Prostate gland (tissue), 2 donors: ENCODE data around the gene GRID2. TPM values are rescaled to one million over a fixed set of nuclear protein-coding genes. Genes with fewer than 3 reads are reported as not detected.

Source experiments
- DNase-seq: peaks from one replicate; pipeline ENCODE4 v3.0.0-alpha.2; 2019; ENCODE audit warnings: low spot score
- H3K27ac ChIP-seq, 2 donors: fragments of 200-600 bp; sonication (generic); 2 replicates each; pipeline ENCODE4 v1.5.1; 2017 to 2019
- H3K27me3 ChIP-seq: fragments of 200-600 bp; sonication (generic); replicated peaks from 2 replicates; pipeline ENCODE4 v1.5.1; 2019; ENCODE audit not compliant: insufficient read depth
- H3K36me3 ChIP-seq, 2 donors: fragments of 200-600 bp; sonication (generic); 1 replicate in 1 of 2; 2 replicates in 1 of 2; pipeline versions ENCODE4 v1.5.1 to v1.8.1; 2017 to 2019
- H3K4me1 ChIP-seq: fragments of 200-600 bp; sonication (generic); replicated peaks from 2 replicates; pipeline ENCODE4 v1.5.1; 2019
- H3K4me3 ChIP-seq, 2 donors: fragments of 200-600 bp; sonication (generic); 2 replicates each; pipeline ENCODE4 v1.5.1; 2017 to 2019
- H3K9me3 ChIP-seq: fragments of 200-600 bp; sonication (generic); 2 replicates; pipeline ENCODE4 v1.5.1; 2017
- POLR2A ChIP-seq: fragments of 450-650 bp; IDR thresholded peaks from one replicate; pipeline ENCODE4 v1.6.1; 2016; ENCODE audit warnings: antibody characterized with exemption, mild to moderate bottlenecking
- POLR2AphosphoS5 ChIP-seq: sonication (generic); formaldehyde crosslinking; IDR thresholded peaks from one replicate; pipeline ENCODE4 v1.6.1; 2017; ENCODE audit warnings: antibody characterized with exemption
- WGBS: methylation state at CpG from one replicate; pipeline ENCODE4 v1.1.5; 2018; 5-methylcytosine and 5-hydroxymethylcytosine counted together
- intact Hi-C: fragments of 100-400 bp; cut with DNase I; formaldehyde crosslinking; loops from one replicate; pipeline ENCODE4 v1.14.2; 2022
- total RNA-seq, 2 donors: library from RNA; depleted of rRNA; stranded (reverse); fragments of >200 nt; gene quantifications; one replicate each; pipeline ENCODE4 v1.1.0, GENCODE V29; 2016
- TF ChIP-seq, protein P1 (sequence below), 4 experiments: fragments of 200-600 bp in 2 of 4; fragments of 450-650 bp in 2 of 4; sonication (generic) in 2 of 4; IDR thresholded peaks; 1 replicate in 3 of 4; 2 replicates in 1 of 4; pipeline ENCODE4 v1.5.1; 2016 to 2019; ENCODE audit warnings: antibody characterized with exemption in 4 of 4, mild to moderate bottlenecking in 2 of 4, moderate library complexity in 2 of 4

Gene GRID2
- total RNA-seq, 2 donors from 2014 or later: 0.09 to 11.0 TPM

DNA sequence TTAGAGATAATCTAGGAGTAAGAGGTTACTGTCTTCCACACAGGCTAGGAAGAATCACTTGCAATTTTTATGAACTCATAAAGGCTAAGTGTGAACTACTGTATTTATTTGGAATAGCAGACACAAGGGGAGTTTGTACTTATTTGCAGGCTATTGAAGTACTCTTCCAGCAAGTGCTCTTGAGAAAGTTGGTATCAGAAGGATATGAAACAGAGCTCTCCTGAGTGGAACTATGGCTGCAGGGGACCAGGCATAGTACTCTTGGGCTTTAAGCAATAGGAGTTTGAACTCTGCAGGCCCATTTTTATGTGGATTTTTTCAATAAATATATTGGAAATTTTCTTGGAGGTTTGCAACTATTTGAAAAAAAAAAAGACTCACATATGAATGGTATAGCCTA, 768.5 kb downstream of the GRID2 start:
- Histone ChIP-seq H3K4me1 (no peaks in the 10 kb centered on the region), H3K4me3 (no peak overlapping the region), H3K27ac (no peak overlapping the region), H3K27me3 (no peaks in the 10 kb centered on the region), H3K9me3 (no peaks in the 10 kb centered on the region), H3K36me3 (no peaks in the 10 kb centered on the region)
- no peak for DNase-seq
- TF ChIP-seq POLR2AphosphoS5 (no peak), POLR2A (no peak)
- TF ChIP-seq, protein P1, sequence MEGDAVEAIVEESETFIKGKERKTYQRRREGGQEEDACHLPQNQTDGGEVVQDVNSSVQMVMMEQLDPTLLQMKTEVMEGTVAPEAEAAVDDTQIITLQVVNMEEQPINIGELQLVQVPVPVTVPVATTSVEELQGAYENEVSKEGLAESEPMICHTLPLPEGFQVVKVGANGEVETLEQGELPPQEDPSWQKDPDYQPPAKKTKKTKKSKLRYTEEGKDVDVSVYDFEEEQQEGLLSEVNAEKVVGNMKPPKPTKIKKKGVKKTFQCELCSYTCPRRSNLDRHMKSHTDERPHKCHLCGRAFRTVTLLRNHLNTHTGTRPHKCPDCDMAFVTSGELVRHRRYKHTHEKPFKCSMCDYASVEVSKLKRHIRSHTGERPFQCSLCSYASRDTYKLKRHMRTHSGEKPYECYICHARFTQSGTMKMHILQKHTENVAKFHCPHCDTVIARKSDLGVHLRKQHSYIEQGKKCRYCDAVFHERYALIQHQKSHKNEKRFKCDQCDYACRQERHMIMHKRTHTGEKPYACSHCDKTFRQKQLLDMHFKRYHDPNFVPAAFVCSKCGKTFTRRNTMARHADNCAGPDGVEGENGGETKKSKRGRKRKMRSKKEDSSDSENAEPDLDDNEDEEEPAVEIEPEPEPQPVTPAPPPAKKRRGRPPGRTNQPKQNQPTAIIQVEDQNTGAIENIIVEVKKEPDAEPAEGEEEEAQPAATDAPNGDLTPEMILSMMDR (IDR thresholded peaks at IDR 0.05): no peak
- intact Hi-C loops: no loop called here

DNA sequence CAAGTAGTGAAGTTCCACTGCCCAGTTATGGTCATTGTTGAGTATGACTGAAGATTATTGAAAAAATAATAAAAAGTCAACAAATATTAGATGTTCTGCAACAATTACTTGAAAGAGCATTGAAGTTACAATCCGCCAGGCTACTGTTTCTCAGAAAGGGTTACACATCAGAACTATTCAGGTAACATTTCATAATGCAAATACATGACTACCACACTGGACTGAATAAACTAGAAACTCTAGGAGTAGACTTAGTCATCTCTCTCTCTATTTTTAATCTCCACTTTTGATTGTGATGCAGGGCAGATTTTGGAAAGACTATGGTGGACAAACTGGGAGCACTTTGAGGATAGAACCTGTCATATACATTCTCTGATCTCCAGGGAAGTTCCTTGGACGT, 776.5 kb downstream of the GRID2 start:
- Histone ChIP-seq H3K36me3 (no peaks in the 10 kb centered on the region), H3K4me3 (no peak overlapping the region), H3K4me1 (no peaks in the 10 kb centered on the region), H3K9me3 (no peaks in the 10 kb centered on the region), H3K27me3 (no peaks in the 10 kb centered on the region), H3K27ac (no peak overlapping the region)
- intact Hi-C loops: no loop called here
- WGBS: 92% methylated on average over 2 of the region's 2 CpGs
- TF ChIP-seq POLR2AphosphoS5 (no peak), POLR2A (no peak)
- TF ChIP-seq, protein P1 (IDR thresholded peaks at IDR 0.05): no peak
- DNase-seq: no peak

DNA sequence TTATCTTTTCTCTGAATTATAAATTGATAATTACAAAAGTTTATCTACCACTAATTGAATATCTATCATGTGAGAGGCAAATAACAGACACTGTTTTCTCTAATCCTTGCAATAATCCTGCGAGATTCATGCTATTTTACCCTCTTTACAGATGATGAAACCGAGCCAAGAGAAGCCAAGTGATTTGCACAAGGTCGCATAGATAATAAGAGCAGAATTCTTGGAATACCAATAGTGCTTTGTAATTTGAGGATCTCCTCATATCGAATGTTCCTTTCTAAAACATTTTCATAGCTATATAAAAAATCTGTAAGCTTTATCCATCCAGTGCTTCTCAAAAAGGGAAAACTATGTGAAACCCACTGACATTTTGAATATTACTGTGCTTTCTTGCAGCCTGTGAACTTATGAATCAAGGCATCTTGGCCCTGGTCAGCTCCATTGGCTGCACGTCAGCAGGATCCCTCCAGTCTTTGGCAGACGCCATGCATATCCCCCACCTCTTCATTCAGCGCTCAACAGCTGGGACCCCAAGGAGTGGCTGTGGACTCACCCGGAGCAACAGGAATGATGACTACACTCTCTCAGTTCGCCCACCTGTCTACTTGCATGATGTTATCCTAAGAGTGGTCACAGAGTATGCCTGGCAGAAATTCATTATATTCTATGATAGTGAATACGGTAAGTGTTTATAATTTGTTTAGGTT, 781.0 kb downstream of the GRID2 start:
- no peaks in the 10 kb centered on the region for H3K9me3 ChIP-seq
- WGBS: 82% methylated on average over 10 of the region's 10 CpGs
- H3K36me3 ChIP-seq: no peaks in the 10 kb centered on the region
- no peak overlapping the region for H3K4me3 ChIP-seq
- H3K27me3 ChIP-seq: no peaks in the 10 kb centered on the region
- TF ChIP-seq POLR2A: no peak
- no peak for TF ChIP-seq POLR2AphosphoS5
- TF ChIP-seq, protein P1 (IDR thresholded peaks at IDR 0.05): no peak
- DNase-seq: no peak
- no peaks in the 10 kb centered on the region for H3K4me1 ChIP-seq
- no peak overlapping the region for H3K27ac ChIP-seq
- intact Hi-C loops: no loop called here

DNA sequence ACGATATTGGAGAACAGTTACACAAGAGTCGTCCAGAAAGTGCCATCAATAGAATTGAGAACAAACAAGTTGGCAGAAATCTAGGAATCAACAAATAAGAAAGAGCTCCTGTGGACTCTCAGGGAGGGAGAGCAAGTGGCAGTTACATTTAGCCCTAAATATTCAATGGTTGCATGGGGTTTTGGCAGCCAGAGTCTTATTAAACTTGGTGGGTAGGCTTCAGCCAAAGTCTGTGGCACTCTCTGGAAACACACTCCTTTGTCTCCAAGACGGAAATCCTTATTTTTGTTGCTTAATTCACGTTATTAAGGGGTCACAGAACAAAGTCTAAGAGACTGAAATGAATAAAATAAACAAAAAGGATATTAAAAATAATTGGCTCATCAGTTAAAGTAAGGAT, 782.6 kb downstream of the GRID2 start:
- Histone ChIP-seq H3K27ac (no peak overlapping the region), H3K4me1 (no peaks in the 10 kb centered on the region), H3K4me3 (no peak overlapping the region), H3K36me3 (no peaks in the 10 kb centered on the region), H3K9me3 (no peaks in the 10 kb centered on the region), H3K27me3 (no peaks in the 10 kb centered on the region)
- DNase-seq: no peak
- TF ChIP-seq, protein P1 (IDR thresholded peaks at IDR 0.05): no peak
- TF ChIP-seq POLR2A: no peak
- no peak for TF ChIP-seq POLR2AphosphoS5
- 32% methylated on average over 4 of the region's 4 CpGs for WGBS
- intact Hi-C loops: no loop called here

DNA sequence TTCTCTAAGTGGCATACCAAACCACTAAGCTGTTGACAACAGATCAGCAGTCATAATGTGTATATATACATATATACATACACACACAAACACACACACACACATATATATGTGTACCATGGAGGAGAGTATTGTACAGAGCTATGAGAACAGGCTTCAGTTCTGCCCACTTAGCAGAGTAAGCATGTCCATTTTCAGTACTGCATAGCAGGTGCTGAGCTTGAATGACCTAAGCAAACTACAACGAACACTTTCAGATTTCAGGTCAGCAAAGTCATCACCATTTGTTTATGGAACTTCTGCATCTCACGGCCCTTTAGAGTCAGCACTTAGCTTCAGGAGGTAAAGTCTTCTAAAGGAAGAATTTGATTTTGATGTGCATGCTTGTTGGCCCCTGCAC, 789.0 kb downstream of the GRID2 start:
- H3K4me3 ChIP-seq: no peak overlapping the region
- H3K27me3 ChIP-seq: no peaks in the 10 kb centered on the region
- H3K27ac ChIP-seq: no peak overlapping the region
- intact Hi-C loops: no loop called here
- TF ChIP-seq, protein P1 (IDR thresholded peaks at IDR 0.05): no peak
- no peak for TF ChIP-seq POLR2AphosphoS5
- H3K9me3 ChIP-seq: no peaks in the 10 kb centered on the region
- no peaks in the 10 kb centered on the region for H3K36me3 ChIP-seq
- no peaks in the 10 kb centered on the region for H3K4me1 ChIP-seq
- 94% methylated on average over 2 of the region's 2 CpGs for WGBS
- DNase-seq: no peak
